Body of pancreas (tissue), 4 donors: ENCODE measurements around the gene LRIT3.

Source experiments
- POLR2A ChIP-seq, 3 donors: fragments of 450-650 bp; IDR thresholded peaks; one replicate each; pipeline ENCODE4 v1.6.1; 2016; ENCODE audit warnings: antibody characterized with exemption in 3 of 3, mild to moderate bottlenecking in 2 of 3
- TF ChIP-seq, protein P1 (sequence below), 7 experiments: fragments of 450-650 bp in 4 of 7; fragments of 200-600 bp in 3 of 7; sonication (generic) in 3 of 7; IDR thresholded peaks; one replicate each; pipeline ENCODE4 v1.5.1; 2016 to 2019; ENCODE audit warnings: antibody characterized with exemption in 7 of 7

DNA sequence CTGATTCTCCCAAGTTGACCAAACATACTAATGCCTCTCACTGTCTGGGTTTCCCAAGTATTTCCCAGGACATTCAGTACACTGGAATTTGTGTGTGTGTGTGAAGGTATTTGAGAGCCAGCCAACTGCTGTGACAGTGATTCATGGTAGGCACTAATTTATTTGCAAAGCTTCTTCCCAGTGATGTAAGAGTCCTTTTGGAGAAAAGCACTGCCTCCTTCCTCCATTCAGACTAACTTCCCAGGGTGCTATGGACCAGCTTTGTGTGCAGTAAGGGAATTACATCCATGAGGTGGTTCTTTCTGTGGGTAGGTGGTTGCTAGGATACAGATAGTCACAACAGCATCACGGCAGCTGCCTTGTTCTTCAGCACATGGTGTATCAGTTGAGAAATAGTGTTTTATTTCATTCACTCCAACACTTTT, 73.5 kb downstream of the LRIT3 start:
- TF ChIP-seq, protein P1, sequence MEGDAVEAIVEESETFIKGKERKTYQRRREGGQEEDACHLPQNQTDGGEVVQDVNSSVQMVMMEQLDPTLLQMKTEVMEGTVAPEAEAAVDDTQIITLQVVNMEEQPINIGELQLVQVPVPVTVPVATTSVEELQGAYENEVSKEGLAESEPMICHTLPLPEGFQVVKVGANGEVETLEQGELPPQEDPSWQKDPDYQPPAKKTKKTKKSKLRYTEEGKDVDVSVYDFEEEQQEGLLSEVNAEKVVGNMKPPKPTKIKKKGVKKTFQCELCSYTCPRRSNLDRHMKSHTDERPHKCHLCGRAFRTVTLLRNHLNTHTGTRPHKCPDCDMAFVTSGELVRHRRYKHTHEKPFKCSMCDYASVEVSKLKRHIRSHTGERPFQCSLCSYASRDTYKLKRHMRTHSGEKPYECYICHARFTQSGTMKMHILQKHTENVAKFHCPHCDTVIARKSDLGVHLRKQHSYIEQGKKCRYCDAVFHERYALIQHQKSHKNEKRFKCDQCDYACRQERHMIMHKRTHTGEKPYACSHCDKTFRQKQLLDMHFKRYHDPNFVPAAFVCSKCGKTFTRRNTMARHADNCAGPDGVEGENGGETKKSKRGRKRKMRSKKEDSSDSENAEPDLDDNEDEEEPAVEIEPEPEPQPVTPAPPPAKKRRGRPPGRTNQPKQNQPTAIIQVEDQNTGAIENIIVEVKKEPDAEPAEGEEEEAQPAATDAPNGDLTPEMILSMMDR (IDR thresholded peaks at IDR 0.05), result no peak
- TF ChIP-seq POLR2A (IDR thresholded peaks at IDR 0.05), result no peak
